Fibroblast of upper back skin (primary cell): ENCODE measurements around the gene C19orf53.

Source experiments
- DNase-seq: peaks from one replicate; pipeline ENCODE4 v3.0.0-alpha.2; 2013

C19orf53 gene

GRCh38 chr19:13796301-13797057 is 22.2 kb downstream of the C19orf53 start:
- DNase-seq = peak; percentile 90

GRCh38 chr19:13797058-13797440 is 22.8 kb downstream of the C19orf53 start:
- DNase-seq = no peak

GRCh38 chr19:13797870-13798269 is 23.6 kb downstream of the C19orf53 start:
- peak; percentile 83 for DNase-seq

- no peak for DNase-seq
Measured at GRCh38 chr19:13799669-13800068, 25.4 kb downstream of the C19orf53 start.

- no peak for DNase-seq
Measured at GRCh38 chr19:13803038-13803437, 28.8 kb downstream of the C19orf53 start.

GRCh38 chr19:13804830-13805683 is 30.8 kb downstream of the C19orf53 start:
- no peak for DNase-seq

GRCh38 chr19:13806728-13807127 is 32.5 kb downstream of the C19orf53 start:
- DNase-seq = no peak

- DNase-seq = no peak
Measured at GRCh38 chr19:13807421-13808021, 33.3 kb downstream of the C19orf53 start.

GRCh38 chr19:13808856-13809255 is 34.6 kb downstream of the C19orf53 start:
- no peak for DNase-seq

GRCh38 chr19:13812544-13812943 is 38.3 kb downstream of the C19orf53 start:
- no peak for DNase-seq

GRCh38 chr19:13813147-13813546 is 38.9 kb downstream of the C19orf53 start:
- DNase-seq = no peak

GRCh38 chr19:13814550-13814949 is 40.3 kb downstream of the C19orf53 start:
- no peak for DNase-seq

- no peak for DNase-seq
Measured at GRCh38 chr19:13817018-13817614, 42.9 kb downstream of the C19orf53 start.

GRCh38 chr19:13817615-13818371 is 43.5 kb downstream of the C19orf53 start:
- no peak for DNase-seq

GRCh38 chr19:13819238-13819637 is 45.0 kb downstream of the C19orf53 start:
- DNase-seq = no peak

GRCh38 chr19:13821292-13821691 is 47.0 kb downstream of the C19orf53 start:
- no peak for DNase-seq

- DNase-seq = no peak
Measured at GRCh38 chr19:13823256-13823655, 49.0 kb downstream of the C19orf53 start.

- DNase-seq = no peak
Measured at GRCh38 chr19:13823901-13824300, 49.6 kb downstream of the C19orf53 start.

- DNase-seq = no peak
Measured at GRCh38 chr19:13824703-13825102, 50.4 kb downstream of the C19orf53 start.

- DNase-seq = no peak
Measured at GRCh38 chr19:13825489-13826441, 51.5 kb downstream of the C19orf53 start.

GRCh38 chr19:13826652-13827235 is 52.5 kb downstream of the C19orf53 start:
- no peak for DNase-seq
